IPS-15b (cell line): ENCODE measurements around the gene LAMTOR5.

Experiments
- H3K27me3 ChIP-seq: one replicate; pipeline ENCODE4 v1.6.1; 2013; ENCODE audit warnings: low read length; ENCODE audit not compliant: control insufficient read depth, insufficient read depth
- H3K36me3 ChIP-seq: one replicate; pipeline ENCODE4 v1.6.1; 2013; ENCODE audit warnings: low read length; ENCODE audit not compliant: control insufficient read depth, insufficient read depth
- H3K4me1 ChIP-seq: one replicate; pipeline ENCODE4 v1.6.1; 2013; ENCODE audit warnings: mild to moderate bottlenecking, low read length; ENCODE audit not compliant: control insufficient read depth, insufficient read depth
- H3K4me3 ChIP-seq: one replicate; pipeline ENCODE4 v1.5.1; 2013; ENCODE audit warnings: low read depth, low read length
- H3K9ac ChIP-seq: one replicate; pipeline ENCODE4 v1.6.1; 2013; ENCODE audit warnings: low read depth, mild to moderate bottlenecking, low read length
- H3K9me3 ChIP-seq: one replicate; pipeline ENCODE4 v1.6.1; 2013; ENCODE audit warnings: mild to moderate bottlenecking, low read length; ENCODE audit not compliant: control insufficient read depth, insufficient read depth

The LAMTOR5 gene

GRCh38 chr1:110383251-110383990, 24.1 kb downstream of the LAMTOR5 start:
- H3K4me3 ChIP-seq: no peak overlapping the region
- no peaks in the 10 kb centered on the region for H3K4me1 ChIP-seq
- no peaks in the 10 kb centered on the region for H3K9me3 ChIP-seq
- H3K27me3 ChIP-seq: no peaks in the 10 kb centered on the region
- no peaks in the 10 kb centered on the region for H3K36me3 ChIP-seq
- no peak overlapping the region for H3K9ac ChIP-seq

GRCh38 chr1:110380672-110381283, 26.7 kb downstream of the LAMTOR5 start:
- Histone ChIP-seq H3K4me3 (no peak overlapping the region), H3K9me3 (no peaks in the 10 kb centered on the region), H3K27me3 (no peaks in the 10 kb centered on the region), H3K36me3 (peaks cover 5% of the 10 kb centered on the region), H3K9ac (no peak overlapping the region), H3K4me1 (no peaks in the 10 kb centered on the region)

- no peak overlapping the region for H3K4me3 ChIP-seq
- H3K36me3 ChIP-seq: peaks cover 5% of the 10 kb centered on the region
- H3K9ac ChIP-seq: no peak overlapping the region
- no peaks in the 10 kb centered on the region for H3K4me1 ChIP-seq
- no peaks in the 10 kb centered on the region for H3K27me3 ChIP-seq
- H3K9me3 ChIP-seq: no peaks in the 10 kb centered on the region
These were observed 32.0 kb downstream of the LAMTOR5 start for GRCh38 chr1:110375490-110375889.

GRCh38 chr1:110370827-110371226, 36.7 kb downstream of the LAMTOR5 start:
- Histone ChIP-seq H3K9ac (no peak overlapping the region), H3K4me1 (no peaks in the 10 kb centered on the region), H3K9me3 (no peaks in the 10 kb centered on the region), H3K4me3 (no peak overlapping the region), H3K27me3 (no peaks in the 10 kb centered on the region), H3K36me3 (no peaks in the 10 kb centered on the region)

- no peak overlapping the region for H3K4me3 ChIP-seq
- H3K36me3 ChIP-seq: no peaks in the 10 kb centered on the region
- H3K27me3 ChIP-seq: no peaks in the 10 kb centered on the region
- no peak overlapping the region for H3K9ac ChIP-seq
- no peaks in the 10 kb centered on the region for H3K9me3 ChIP-seq
- no peaks in the 10 kb centered on the region for H3K4me1 ChIP-seq
These were observed 43.3 kb downstream of the LAMTOR5 start for GRCh38 chr1:110364221-110364620.

GRCh38 chr1:110361856-110362255, 45.6 kb downstream of the LAMTOR5 start:
- Histone ChIP-seq H3K36me3 (no peaks in the 10 kb centered on the region), H3K27me3 (no peaks in the 10 kb centered on the region), H3K4me1 (no peaks in the 10 kb centered on the region), H3K9me3 (no peaks in the 10 kb centered on the region), H3K4me3 (no peak overlapping the region), H3K9ac (no peak overlapping the region)

- no peak overlapping the region for H3K9ac ChIP-seq
- H3K9me3 ChIP-seq: no peaks in the 10 kb centered on the region
- H3K4me3 ChIP-seq: no peak overlapping the region
- H3K27me3 ChIP-seq: no peaks in the 10 kb centered on the region
- H3K4me1 ChIP-seq: no peaks in the 10 kb centered on the region
- H3K36me3 ChIP-seq: no peaks in the 10 kb centered on the region
These were observed 47.1 kb downstream of the LAMTOR5 start for GRCh38 chr1:110360431-110360830.

- H3K4me1 ChIP-seq: no peaks in the 10 kb centered on the region
- H3K36me3 ChIP-seq: no peaks in the 10 kb centered on the region
- H3K9me3 ChIP-seq: no peaks in the 10 kb centered on the region
- no peak overlapping the region for H3K9ac ChIP-seq
- no peaks in the 10 kb centered on the region for H3K27me3 ChIP-seq
- no peak overlapping the region for H3K4me3 ChIP-seq
These were observed 51.1 kb downstream of the LAMTOR5 start for GRCh38 chr1:110356379-110356778.

GRCh38 chr1:110355321-110355720, 52.2 kb downstream of the LAMTOR5 start:
- no peak overlapping the region for H3K4me3 ChIP-seq
- no peaks in the 10 kb centered on the region for H3K36me3 ChIP-seq
- no peaks in the 10 kb centered on the region for H3K4me1 ChIP-seq
- no peaks in the 10 kb centered on the region for H3K27me3 ChIP-seq
- no peaks in the 10 kb centered on the region for H3K9me3 ChIP-seq
- H3K9ac ChIP-seq: no peak overlapping the region
